Gastrocnemius medialis (tissue), 4 donors: ENCODE measurements around the gene SLC1A2.

ENCODE experiments used
- CTCF ChIP-seq, 5 experiments: fragments of 450-650 bp in 3 of 5; fragments of 200-600 bp in 2 of 5; sonication (generic) in 2 of 5; IDR thresholded peaks in 4 of 5; conservative IDR thresholded peaks in 1 of 5; 1 replicate in 4 of 5; 2 replicates in 1 of 5; pipeline ENCODE4 v1.5.1; 2016 to 2019; ENCODE audit warnings: antibody characterized with exemption in 5 of 5, mild to moderate bottlenecking in 3 of 5, moderate library complexity in 3 of 5
- POLR2A ChIP-seq, 2 donors: fragments of 450-650 bp; IDR thresholded peaks; one replicate each; pipeline ENCODE4 v1.6.1; 2017; ENCODE audit warnings: antibody characterized with exemption in 2 of 2, mild to moderate bottlenecking in 2 of 2, moderate library complexity in 2 of 2

DNA sequence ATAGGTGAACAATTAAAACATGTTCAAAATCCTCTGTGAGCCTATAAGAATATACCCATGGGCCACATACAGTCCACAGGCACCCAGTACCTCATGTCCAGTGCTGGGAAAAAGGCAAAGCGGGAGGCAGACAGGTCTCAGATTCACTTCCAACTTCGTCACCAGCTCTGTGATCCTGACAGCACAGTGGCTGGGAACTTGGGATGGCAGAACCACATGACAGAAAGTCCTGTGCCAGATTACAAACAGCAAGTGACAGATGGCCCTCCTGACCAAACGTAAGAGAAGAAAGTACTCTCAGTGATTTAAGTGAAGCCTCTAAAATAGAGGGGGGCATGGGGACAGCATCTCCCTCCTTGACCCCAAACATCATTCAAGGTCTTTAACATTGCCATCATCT is 5.8 kb downstream of the SLC1A2 start:
- no peak for TF ChIP-seq CTCF (IDR thresholded peaks at IDR 0.05 in 4 of 5, conservative IDR thresholded peaks at IDR 0.05 in 1 of 5)
- TF ChIP-seq POLR2A (IDR thresholded peaks at IDR 0.05) = no peak
